NCI-H2081 treated with DMSO at 0.1 percent for 48 hours (cell line): ENCODE data around the gene MTSS2.

Source experiments
- DNase-seq: peaks from one replicate; lab custom pipeline; 2025; lab: John Stamatoyannopoulos, UW

The MTSS2 gene

DNA sequence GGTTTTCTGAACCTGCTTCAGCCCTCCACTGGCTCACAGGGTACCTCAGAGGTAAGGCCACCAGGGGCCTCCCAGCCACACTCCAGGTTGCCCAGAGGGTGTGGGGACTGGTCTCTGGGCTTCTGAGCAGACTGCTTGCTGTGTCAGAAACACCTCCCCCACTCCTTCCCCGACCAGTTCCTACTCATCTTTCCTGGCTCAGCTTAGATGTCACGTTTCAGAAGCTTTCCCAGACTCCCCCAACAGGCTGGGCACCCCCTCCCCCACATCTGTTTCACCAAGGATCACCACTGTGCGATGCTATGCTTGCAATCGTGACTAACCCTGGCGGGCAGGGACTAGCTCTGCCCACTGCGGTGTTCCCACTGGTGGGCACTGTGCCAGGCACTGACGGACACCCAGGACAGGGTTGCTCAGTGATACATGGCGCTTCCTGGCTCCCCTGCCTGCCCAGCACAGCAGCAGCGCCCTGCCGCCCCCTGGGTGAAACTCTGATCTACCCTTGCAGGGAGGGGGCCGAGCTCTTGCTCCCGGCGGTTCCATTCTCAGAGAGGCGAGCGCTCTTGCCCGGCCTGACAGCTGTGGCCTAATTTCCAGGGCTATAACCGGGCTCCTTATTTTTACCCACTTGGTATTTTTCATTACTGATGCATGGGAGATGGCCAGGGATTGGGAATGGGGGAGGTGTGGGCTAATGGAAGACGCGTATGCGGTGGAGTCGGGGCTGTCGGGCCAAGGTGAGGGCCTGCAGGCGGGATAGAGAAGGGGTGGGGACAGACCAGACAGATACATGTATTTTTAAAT is 29.4 kb upstream of the MTSS2 start:
- DNase-seq, result no peak

GRCh38 chr16:70714581-70715054 is 28.8 kb upstream of the MTSS2 start:
- DNase-seq, result no peak

DNA sequence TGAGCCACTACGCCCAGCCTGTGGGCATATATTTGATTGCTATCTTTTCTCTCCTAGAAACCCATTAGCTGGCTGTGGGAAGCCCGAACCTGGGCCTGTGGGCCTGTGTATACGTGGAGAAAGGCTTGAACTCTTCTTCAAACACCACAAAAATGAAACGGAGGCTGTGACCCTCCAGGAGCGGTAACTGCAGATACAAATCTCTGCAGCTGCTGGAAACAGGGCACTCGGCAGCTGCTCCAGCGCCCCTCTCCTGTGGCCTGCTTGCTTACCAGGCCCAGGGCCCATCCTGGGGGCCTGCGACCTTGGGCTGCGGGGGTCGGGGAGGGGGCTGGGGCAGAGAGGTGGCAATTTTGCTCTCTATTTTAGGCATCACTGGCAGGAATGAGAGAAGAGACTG is 28.0 kb upstream of the MTSS2 start:
- no peak for DNase-seq

GRCh38 chr16:70713342-70713741 is 27.5 kb upstream of the MTSS2 start:
- no peak for DNase-seq

- no peak for DNase-seq
Measured at GRCh38 chr16:70712942-70713341, 27.1 kb upstream of the MTSS2 start.

DNA sequence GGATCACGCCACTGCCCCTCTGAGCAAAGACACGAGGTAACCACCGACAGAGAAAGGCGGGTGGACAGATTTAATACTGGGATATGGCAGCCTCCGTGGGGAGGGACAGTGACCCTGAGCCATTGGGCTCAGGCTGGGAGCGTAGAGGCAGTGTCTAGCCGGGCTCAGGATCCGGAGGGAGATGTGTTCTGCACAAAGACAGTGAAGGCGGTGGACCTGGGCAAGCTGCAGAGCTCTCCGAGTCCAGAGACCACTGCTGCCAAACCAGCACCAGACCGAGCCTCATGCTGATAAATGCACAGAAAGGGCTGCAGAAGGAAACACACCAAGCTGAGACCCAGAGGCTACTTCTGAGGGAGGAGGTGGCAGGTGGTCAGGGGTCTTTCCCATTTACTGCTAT is 26.5 kb upstream of the MTSS2 start:
- no peak for DNase-seq

DNA sequence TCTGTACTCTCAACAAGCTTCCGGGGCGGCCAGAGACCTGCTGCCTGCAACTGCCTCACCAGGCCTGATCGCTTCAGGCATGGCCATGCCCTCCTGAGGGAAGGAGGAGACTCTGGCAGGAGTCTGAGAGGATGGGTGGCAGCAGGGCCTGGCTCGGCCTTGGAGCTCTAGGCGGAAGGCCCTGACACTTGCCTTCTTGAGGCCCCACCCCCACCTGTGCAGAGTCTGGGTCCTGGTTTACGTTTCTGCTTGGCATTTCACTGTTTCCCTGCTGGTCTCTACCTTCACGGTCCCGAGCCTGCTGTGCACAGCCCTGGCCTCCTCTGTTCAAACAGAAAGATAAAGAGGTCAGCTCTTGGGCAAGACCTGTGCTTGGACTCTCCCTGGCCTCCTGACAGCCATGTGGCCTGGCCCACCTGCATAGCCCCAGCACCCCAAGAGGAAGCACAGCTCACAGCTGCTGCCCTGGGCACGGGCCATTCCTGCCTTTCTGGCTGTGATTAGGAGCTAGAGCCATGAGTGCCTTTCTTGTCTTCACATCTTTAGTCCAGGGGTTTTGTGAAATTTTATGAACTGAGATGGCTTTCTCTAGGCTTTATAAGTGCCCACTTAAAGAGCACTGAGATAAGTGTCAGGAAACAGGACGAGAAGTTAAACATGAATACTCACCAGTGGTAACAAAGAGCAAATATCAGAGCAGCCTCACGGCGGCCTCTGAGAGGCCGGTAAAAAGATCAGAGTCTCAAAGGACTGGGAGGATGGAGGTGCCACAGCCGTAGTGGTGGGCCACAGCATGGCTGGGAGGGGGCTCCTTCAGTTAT is 25.6 kb upstream of the MTSS2 start:
- DNase-seq, result no peak

DNA sequence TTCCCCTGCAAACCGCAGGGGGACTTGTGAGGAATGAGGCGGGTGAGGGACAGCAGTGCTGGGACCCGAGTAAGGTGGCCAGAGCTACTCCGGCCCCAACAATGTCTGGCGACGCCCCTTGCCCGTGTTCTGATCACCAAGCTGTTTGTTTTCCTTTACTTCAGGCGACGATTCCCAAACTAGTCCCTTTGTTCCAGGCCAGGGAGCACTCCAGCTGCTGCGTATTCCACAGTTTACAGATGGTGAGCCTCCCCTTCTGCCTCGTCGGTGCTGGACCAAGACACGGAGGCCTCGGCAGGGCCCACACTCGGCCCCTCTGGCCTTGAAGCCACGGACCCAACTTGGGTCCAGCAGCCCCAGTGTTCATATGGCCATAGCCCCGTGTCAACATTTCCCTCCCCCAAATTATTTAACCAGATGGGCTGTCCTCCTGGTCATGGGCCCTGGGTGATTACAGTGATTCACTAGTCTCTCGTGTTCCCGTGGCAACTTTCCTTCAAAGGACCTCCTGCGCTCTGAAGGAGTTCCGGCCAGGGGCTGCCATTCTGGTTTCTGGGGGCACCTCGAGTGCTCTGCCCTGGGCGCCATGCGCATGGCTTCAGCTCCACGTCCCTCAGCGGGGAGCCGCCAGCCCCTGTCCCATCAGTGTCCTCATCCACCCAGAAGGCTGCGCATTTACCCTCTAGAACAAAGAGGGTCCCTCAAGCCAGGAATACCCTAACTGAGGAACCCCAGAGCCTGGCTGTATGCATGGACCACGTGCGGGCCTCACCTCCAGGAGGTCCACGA is 24.8 kb upstream of the MTSS2 start:
- DNase-seq, result no peak

DNA sequence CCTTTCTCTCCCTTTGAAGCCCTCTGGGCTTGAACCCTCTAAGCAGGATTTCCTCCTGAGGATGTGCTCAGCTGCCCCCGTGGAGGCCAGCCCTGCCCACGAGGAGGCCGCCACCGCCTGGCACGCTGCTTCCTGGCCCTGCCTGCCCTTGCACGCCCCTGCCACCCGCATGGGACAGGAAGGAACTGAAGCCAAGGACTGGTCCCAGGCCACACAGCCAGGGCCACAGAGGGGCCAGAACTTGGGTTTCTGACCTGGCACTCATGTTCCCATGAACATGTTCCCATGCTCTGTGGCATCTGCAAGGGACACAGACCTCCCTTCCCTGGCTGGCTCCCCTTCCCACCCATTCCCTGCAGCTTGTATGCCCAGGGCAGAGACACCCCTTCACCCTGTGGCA is 24.1 kb upstream of the MTSS2 start:
- DNase-seq, result no peak

DNA sequence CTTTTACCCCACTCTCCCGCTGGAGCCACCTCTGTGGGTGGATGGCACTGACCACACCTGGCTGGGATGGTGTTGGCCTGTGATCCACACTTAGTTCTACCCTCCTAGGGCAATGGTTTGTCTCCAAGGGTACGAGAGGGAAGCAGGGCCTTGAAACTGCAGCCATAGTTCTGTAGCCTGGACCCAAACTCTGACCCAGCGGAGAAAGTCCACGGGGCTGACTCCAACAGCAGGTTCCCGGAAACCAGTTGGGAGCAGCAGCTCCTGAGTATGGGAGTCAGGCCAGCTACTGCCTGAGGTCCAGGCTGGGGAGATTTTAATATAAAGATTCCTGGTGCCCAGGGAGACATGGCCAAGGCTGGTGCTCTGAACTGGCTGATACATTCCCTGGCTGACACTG is 23.6 kb upstream of the MTSS2 start:
- DNase-seq, result no peak

- no peak for DNase-seq
Measured at GRCh38 chr16:70708366-70709246, 22.8 kb upstream of the MTSS2 start.

DNA sequence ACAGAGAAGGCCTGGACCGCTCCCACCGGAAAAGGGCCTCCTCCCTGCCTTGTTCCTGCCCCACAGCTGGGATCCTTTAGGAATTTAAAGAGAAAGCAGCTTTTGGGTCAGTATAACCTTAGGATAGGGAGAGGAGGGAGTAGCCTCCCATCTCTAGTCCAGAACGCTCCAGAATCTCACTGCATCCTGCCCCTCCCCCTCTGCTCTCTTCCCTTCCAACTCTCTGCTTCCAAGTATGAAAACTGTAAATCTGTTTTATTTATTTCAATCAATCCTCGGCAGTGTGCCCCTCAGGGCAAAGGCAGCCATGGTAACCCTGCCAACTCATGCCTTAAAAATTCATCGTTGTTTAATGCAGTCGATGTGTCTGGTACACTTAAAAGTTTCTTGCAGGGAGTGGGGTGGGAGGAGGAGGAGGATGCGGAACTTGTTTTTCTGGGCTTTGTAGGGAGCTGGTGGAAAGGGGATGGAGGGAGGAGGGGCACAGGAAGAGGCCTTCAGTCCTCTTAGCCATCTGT is 21.2 kb upstream of the MTSS2 start:
- no peak for DNase-seq

DNA sequence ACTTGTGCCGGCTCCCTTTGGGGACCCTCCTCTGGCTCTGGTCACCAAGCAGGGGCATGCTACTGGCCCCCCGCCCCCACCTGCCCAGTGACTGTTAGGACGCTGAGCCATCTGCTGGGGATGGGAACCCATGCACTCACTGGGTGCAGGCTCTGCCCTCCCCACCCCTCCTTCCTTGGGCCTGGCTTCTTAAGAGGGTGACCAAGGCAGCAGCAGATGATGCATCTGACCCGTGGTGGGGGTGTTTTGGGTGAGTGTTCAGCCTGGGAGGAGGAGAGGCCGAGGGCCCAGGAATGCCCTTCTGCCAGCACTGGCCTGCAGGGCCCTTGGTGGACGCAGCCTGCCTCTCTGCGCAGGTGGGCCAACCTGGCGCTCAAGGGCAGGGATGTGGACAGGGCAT is 19.2 kb upstream of the MTSS2 start:
- no peak for DNase-seq

DNA sequence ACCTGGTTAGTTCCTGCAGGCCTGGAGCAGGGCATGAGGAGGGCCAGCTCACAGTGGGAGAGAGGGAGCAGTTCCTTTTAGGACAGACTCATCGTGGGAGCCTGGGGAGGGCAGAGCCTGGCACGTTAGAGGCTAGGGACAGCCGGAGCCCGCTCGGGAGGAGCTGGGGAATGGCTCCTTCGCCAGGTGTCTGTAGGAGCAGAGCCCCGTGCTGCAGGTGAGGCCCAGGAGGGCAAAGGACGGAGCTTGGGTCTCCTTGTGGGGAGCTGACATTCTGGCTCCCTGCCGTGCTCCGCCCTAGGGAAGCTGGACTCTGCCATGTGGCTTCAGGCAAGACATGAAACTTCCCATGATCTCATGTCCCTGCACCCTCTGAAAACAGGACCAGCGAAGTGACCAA is 18.7 kb upstream of the MTSS2 start:
- DNase-seq, result no peak

DNA sequence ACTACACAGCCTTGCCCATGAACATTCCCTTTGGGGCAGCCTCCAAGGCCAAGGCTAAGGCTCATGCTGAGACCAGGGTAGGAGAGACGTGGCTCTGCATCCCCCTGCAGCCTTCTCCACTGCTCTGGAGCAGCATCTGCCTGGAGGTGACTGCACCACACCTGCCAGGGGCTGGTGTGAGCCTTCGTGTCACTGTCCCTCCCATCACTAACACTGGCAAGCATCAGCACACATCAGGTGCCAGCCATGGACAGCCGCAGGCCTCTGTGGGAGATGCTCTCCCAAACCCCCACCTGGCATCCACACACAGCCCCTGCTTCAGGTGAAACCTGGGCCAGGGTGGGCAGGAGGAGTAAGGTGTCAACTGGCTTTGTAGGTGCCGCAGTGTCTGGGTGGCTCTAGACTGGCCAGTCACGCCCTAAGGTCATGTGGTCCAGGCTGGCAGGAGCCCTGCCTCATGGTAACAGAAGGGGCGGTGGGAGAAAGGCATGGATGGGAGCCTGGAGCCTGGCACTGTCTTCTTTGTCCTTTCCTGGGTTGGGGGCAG is 18.1 kb upstream of the MTSS2 start:
- no peak for DNase-seq

DNA sequence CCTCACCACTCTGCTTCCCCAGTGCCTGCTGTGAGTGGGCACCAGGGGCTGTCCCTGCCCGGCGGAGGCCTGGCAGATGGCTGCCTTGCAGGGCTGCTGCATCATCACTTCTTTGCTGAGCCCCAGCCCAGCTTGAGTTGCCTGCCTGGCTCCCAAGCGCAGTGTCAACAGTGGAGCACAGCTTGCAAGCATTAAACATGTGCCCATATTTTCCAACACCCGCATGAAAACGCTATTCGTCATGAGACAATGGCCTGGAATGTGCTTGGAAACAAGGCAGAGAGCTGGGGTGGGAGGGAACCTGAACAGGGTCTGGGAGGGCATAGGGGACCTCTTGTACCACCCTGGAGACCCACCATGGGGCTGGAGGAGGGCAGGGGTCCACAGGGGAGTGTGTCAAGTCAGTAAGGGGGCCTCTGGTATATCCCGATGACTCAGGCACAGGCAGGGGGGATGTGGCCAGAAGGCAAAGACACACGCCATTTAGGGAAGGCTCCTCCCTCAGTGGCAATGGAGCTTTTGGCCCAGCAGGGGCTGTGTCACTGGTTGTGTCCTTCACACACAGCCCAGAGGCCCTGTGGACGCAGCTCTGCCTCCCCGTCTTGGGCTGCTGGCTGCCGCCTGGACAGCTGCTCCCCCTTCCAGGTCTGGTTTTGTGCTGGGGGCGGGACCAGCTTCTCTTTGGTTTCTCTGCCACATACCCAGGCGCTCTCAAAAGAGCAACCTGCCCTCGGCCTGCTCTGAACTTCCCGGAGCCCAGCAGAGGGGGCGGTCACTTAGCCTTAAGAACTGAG is 17.4 kb upstream of the MTSS2 start:
- no peak for DNase-seq

GRCh38 chr16:70702624-70703023 is 16.8 kb upstream of the MTSS2 start:
- DNase-seq, result no peak

GRCh38 chr16:70701998-70702397 is 16.1 kb upstream of the MTSS2 start:
- DNase-seq, result no peak

GRCh38 chr16:70701596-70701995 is 15.7 kb upstream of the MTSS2 start:
- DNase-seq, result no peak

DNA sequence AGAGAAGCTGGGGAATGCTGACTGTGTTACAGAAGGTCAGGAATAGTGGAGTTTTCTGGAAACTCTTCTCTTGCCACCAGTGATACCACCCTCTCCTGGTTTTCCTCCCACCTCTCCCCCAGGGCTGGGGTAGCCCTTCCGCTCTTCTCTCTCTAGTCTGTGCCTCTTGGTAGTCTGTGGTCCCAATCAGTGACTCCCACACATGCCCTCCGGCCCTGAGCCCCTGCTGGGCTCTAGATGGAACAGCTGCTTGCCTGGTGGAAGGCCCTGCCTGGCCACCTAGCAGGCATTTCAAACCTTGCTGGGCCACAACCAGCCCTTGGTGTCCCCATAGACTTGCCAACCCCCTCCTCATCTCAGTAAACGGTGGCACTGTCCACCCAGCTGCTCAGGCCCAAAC is 15.2 kb upstream of the MTSS2 start:
- no peak for DNase-seq
